NOMO-1 treated with dmso at 0.1 percent for 144 hours (cell line): Measurements from ENCODE around the gene DIAPH1.

Experiments
- DNase-seq: peaks from one replicate; lab custom pipeline; 2025; ENCODE audit not compliant: unreplicated experiment; lab: John Stamatoyannopoulos, UW

DIAPH1 gene

DNA sequence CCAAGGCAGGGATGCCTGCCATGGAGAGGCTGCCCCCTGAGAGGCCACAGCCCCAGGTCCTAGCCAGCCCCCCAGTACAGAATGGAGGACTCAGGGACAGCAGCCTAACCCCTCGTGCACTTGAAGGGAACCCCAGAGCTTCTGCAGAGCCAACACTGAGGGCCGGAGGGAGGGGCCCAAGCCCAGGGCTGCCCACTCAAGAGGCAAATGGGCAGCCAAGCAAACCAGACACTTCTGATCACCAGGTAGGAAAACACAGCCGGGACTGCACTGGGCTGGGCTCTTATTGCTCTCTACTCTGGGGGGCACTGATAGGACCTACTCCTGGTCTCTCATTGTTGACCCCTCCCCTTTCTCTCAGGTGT is 21.2 kb upstream of the DIAPH1 start:
- DNase-seq: no peak

DNA sequence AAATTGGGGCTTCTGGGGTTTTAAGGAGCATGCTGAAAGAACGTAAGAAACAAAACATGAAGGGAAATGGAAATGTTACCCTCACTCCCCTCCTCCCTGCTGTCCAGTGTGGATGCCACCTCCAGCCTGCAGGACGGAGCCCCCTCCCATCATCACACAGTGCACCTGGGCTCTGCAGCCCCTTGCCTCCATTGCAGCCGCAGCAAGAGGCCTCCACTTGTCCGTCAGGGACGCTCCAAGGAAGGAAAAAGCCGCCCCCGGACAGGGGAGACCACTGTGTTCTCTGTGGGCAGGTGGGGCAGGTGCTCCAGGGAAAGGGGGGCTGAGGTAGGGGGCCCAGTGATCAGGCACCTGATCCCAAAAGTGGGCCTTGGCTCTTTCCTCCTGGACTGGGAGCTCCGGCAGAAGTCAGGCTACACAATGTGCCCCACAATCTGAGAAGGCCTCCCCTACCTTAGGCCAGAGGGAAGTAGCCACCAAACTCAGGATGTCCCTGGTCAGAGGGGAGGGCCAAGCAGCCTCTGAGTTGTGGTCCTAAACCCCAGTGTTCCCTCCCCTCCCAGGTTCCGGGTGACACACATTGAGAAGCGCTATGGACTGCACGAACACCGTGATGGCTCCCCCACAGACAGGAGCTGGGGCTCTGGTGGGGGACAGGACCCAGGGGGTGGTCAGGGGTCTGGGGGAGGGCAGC is 20.7 kb upstream of the DIAPH1 start:
- DNase-seq: no peak

DNA sequence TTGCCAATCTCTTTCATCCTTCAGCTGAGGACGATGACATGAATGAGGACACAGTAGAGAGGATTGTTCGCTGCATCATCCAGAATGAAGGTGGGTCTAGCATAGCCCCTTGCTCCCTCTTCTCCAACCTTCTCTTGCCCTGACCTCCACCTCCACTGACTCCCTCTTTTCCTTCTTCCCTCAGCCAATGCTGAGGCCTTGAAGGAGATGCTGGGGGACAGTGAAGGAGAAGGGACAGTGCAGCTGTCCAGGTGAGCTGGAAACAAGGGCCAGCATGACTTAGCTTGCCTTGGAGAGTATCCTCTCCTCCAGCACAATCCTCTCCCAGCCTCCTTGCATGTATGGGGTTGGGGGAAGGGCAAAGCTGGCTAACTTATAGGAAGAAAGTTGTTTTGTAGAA is 20.0 kb upstream of the DIAPH1 start:
- no peak for DNase-seq

DNA sequence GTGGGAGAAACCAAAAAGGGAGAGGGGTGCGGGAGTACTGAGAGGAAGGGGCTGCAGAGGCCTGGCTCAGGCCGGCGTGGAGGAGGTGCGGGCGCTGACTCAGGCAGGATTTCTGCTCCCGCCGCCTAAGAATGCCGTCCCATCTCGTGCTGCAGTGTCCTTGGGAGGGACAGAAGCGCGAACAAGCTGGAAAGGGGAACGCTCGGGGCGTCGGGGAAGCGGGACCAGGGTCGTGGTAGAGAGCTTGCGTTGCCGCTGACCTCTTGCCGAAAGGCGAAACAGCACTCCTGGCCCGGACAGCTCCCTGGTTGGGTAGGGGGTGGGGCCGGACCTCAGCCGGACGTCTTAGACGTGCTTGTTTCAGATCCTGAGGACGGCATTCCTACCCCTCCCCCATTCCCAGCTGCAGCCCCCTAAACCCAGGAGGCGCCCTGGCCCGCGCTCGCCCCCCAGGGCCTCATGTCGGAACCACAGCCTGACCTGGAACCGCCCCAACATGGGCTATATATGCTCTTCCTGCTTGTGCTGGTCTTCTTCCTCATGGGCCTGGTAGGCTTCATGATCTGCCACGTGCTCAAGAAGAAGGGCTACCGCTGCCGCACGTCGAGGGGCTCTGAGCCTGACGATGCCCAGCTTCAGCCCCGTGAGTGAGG is 19.1 kb upstream of the DIAPH1 start:
- peak; percentile 77 for DNase-seq

DNA sequence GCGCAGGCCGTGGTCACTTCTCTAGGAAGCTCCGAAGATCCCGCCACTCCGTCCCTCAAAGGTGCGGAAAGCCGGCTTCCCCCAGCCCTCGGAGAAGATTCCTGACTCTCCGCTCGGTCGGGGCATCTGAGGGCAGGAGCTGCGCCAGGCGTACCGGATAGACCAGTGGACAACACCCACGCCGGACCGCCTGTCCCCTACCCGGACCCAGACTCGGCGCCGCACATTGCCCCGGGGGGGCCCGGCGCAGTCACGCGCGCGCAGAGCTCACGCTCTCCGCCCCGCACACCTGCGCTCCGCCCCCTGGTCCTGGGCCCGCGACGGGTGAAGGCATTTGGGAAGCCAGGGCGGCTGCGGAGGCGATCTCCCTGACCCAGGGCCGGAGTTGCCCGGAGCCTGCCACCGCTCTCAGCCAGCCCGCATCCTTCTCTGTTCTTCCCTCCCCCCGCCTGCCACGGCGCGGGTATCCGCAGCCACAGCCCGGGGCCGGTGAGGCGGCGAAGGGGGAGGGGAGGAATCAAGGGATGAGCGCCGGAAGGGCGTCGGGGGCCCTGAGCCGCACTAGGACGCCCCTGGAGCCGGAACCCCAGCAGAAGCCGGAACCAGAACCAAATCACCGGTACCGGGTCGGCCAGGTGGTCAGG is 18.4 kb upstream of the DIAPH1 start:
- DNase-seq: no peak

DNA sequence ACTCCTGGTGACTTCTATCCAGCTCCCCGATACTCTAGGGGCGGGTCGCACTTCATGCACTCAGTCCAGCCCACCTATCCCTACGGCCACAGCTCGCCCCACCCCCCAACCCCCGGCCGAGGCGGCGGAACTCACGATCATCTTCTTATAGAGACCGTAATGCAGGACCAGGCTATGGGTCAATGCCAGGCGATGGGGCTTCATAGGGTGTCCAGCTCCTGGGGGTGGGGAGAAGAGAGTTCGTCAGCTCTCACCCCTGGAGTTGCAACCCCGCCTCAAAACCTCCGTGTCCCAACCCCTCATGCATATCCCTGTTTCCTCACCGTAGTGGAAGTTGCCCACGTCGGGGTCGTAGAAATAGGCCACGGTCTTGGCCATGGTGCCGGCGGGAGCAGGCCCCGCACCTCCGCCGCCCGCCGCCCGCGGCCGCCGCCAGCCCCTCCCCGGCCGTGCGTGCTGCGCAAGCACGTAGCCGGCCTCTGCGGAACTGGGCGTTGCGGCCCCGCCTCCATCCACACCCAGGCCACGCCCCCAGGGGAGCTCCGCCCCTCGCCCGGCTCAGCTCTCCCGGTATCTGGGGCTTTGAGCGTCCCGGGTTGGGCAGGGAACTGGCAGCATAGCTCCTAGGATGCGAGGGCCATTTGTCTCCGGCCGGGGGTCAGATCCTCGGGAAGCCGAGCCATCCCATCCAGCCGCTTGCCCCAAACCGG is 17.8 kb upstream of the DIAPH1 start, which contains the start of the genes HDAC3 and RELL2:
Gene HDAC3 (minus strand): TSS at position 437 of the 710 bp plus-strand sequence. CDS start 59 bp downstream, at position 378.
Gene RELL2 (plus strand): TSS at position 585 of the 710 bp plus-strand sequence. CDS start 1,229 bp downstream, outside the sequence.
- DNase-seq: peak; percentile 73

DNA sequence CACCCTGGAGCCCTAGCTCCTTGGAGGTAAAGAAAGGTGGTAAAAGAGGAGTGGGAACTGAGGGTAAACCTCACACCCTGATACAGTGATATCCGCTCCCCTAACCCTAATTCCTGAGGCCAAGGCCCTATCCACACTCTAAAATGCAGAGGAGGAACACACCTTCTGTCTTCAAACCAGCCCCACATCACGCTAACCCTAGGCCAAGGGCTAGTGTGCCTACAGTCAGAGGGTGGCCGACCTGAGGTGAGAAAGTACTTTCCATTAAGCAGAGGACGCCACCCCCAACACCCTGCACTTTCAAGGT is 17.3 kb upstream of the DIAPH1 start:
- DNase-seq: no peak

DNA sequence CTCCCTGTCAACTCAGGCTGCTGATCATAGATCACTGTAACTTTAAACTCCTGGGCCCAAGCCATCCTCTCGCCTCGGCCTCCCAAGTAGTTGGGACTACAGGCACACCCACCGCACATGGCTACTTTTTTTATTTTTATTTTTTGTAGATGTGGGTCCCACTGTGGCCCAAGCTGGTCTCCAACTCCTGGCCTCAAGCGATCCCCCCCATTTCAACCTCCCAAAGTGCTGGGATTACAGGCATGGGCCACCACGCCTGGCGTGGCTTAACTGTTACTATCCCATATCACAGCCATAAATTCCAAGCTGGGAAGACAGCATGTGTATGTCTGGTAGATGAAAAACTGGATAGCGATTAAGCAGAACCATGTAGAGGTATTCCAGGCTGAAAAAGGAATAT is 16.8 kb upstream of the DIAPH1 start:
- DNase-seq: no peak

DNA sequence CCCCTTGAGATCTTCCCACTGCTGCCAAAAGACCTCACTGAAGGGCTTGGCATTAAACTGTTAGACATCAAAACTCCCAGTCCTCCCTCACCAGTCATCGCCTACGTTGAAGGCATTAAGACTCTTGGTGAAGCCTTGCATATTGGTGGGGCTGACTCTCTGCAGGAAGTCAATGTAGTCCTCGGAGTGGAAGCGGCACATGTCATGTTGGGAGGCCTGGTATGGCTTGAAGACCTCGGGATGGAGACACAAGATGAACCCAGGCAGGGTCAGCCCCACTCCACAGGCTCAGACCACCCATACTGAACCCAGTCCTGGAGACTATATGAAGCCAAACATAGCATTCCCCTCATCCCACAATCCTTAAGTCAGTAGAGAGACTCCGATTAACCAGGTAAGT is 15.9 kb upstream of the DIAPH1 start:
- no peak for DNase-seq

DNA sequence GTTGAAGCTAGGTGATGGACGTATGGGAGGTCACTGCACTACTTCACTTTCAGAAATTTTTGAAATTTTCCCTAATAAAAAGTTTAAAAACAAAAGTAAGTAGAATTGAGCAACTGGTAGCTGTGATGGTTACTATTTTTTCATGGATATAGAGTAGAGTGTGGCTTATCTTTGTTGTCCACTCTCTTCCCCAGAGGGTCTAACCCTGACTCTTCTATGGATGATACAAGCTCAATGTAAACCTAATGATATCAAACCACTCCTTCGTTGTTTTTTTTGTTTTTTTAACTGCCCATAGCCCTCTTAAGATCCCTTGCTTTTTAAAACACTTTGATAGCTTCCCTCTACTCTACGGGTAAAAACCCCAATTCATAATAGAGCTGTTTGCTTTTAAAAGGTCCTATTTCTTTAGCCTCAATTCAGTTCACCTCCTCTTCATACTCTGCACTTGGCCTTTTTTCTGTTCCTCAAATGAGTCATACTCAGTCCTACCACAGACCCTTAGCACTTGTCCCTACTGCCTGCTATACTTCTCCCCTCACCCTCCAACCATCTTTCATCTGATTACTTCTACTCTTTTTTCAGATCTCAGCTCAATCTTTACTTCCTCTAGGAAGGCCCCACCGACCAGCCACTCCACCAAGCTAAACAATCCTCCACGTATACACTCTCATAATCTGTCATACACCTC is 15.2 kb upstream of the DIAPH1 start:
- peak; percentile 41 for DNase-seq

DNA sequence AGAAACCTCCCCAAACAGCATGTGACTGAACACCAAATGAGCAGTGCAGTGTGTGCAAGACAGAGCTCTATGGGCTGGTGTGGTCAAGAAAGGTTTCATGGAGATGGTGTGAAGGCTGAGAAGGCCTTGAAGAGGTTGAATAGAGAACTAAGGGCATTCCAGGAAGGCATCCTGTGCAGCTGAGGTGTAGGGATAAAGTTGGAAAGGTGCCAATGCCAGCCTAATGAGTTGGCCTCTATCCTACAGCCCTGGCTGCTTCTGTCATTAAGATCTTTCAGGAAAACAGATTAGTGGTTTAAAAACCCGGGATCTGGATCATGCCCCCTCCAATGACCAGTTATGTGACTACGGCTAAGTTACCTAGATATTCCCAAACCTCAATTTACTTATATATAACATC is 13.8 kb upstream of the DIAPH1 start:
- DNase-seq: no peak

DNA sequence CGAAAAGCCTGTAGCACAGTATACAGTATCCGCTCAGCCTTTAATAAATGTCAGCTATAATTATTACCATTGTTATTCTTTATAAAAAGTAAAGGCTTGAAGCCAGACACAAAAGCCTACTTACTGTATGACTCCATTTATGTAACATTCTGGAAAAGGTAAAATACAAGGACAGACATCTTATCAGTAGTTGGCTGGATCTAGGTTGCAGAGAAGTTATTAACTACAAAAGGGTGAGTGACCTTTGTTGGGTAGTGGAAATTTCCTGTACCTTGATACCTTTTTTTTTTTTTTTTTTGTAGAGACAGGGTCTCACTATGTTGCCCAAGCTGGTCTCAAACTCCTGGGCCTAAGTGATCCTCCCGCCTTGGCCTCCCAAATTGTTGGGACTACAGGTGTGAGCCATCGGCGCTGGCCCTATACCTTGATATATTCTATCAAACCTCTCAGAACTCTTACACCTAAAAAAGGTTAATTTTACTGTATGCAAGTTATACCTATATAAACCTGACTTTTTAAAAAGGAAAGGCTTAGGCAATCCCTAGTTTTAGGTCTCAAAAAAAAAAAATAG is 11.9 kb upstream of the DIAPH1 start:
- no peak for DNase-seq

DNA sequence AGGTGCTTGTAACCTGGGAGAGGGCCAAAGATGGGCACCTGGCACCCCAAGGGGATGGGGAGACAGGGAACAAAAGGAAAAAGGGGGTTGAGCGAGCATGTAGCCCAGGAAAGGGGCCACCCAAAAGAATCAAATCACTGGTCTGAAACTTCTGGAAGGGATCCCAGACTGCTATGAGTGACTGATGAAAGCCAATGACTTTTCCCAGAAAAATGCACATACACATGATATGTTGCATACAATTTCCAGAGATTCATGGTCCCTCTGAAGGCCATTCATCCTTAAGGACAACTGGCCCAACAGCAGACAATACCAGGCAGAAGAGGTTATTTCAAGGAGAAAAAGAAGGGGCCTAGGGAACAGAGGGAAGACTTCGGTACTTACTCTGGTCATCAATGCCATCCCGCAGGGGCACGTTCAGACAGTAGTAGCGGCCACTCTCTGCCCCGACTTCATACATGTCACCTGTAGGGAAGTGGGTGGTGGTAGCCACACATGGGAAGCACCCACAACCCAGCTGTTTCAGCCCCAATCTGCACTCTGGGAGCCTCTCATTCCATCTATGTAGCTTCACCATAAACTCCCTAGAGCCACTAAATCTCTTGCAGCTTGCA is 9.5 kb upstream of the DIAPH1 start:
- no peak for DNase-seq

DNA sequence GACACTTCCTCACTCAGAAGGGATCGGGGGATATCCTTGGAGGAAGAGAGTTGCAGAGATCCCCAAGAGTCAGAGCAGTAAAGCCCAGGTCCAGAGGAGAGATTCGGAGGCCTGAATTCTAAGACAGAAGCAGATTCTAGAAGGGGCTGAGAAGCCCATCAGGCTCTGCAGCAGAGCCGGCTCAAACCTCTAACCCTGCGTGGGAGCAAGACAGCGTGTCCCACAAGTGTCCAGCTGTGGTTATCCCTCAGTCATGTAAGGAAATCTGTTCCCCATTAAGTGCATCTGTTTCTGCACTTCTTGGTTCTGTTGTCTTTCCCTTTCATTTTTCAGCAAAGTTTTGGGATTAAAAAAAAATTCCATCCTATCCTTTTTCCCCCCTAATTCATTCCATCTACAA is 4.8 kb upstream of the DIAPH1 start:
- DNase-seq: no peak

DNA sequence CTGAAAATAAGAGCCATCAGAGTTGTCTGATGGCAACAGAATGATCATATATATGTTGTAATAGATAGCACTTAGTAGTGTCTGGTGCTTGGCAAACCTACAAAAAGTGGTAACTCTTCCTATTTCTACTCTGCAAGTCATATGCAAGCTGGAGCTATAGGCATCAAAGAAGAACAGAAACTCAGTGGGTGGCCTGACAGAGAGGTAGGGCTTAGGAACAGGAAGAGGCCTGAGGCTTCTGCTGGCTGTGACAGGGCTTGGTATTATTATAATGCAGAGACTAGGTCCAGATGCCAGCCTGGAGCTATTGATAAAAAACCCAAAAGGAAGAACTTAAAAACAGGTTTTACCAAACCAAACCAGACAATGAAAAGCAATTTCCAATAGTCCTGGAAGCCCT is 4.4 kb upstream of the DIAPH1 start:
- peak; percentile 96 for DNase-seq

DNA sequence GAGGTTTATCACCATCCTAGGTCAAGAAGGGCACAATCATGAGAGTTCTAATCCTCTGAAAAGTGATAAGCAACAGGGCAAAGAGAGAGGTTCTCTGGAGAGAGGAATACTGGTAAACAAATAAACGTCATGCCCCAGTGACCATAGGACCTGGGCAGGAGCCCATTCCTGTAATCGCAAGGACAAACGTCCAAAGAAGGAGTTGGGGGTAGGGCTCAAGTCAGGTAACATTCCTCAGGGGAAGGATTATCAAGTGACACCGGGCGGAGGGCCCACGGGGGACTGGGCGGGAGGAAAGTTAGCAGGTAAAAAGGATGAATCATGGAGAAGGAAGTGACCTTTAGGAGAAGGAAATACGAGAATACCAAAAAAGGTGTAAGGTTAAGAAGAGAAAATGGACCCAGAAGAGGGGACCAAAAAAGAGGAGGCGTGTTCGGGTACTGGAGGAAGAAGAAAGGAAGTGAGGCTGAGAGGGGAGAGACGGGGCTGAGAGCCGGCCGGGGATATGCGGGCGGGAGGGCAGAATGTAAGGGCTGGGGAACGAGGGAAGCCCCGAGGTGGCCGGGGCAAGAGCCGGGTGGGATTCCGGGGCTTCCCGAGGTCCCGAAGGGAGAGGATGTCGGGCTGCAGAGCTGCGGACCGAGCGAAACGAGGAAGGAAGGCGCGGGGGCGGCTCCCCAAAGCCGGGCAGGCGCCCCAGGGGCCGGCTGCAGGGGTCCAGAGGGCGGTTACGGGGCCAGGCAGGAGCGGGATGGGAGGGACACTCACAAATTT is 583 bp downstream of the DIAPH1 start:
- peak; percentile 15 for DNase-seq

DNA sequence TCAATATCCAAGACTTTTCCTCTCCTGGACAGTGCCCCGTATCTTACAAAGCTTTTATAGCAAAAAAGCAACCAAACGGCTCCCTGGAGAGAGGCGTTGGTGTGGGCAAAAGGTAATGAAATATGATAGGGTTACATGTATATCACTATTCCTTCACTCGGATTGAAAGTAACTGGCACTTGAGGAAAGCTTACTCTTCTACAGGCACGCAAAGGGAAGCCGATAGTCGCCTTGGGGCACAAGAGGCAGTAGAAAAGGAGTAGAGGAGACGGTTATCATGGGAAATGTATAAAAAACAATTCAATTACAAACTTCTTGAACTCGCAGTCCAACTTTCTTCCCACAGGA is 1.1 kb downstream of the DIAPH1 start:
- no peak for DNase-seq

DNA sequence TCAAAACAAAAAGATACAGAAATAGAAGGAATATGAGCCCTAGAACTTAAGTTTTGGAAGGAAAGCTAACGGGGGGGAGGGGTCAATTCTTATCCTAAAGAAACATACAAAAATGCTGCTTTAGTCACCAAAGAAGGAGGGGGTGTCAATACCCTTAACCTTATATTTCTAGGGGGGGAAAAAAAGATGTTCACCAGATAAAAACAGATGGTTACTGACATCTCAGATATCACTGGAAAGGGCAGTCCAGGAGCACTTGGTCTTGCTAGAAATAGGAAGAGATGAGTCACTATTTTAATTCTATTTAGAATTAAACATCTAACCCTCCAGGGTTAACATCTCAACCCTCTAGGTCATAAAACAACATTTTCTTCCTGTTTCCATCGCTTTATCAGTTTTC is 1.7 kb downstream of the DIAPH1 start:
- no peak for DNase-seq

DNA sequence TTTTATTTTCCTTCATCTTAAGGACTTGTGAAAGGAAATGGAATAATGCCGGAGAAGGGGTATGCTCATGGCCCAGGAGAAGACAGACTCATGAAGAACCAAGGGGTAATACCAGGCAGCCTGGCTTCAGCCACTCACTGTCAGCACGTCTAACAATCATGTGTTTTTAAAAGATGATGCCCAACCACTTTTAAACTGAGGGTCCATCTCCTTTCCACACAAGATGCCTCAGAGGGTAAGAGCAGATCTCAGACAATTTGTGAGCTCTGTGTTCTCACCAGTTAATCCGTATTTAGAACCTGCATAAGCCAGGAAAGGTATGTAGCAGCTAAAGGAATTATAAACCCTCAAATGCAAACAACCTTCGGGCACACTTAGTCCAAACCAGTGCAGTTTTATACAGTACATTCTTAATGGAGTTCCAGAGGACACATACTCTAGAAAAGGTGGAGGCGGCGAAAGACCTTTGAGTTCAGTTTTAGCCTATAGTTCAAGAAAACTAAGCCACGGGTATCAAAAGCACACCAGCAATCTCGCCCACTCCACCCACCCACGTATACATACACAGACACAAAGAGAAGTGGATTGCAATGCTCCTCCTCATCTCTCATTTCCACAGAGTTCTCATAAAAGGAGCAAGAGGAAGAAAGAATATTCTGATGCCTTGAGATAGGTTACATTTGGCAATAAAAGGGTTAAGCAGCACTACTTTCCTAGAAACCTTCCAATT is 2.6 kb downstream of the DIAPH1 start:
- DNase-seq: no peak
